ENCODE results near the gene MOV10L1. TPM values are rescaled to one million over a fixed set of nuclear protein-coding genes. Genes with fewer than 3 reads are reported as not detected.

The MOV10L1 gene
- total and polyA plus RNA-seq, 2 donors (not counting 3 experiments of a cell fraction or from before 2014, with no cell fraction given) = 27.6 to 37.6 TPM

- Histone ChIP-seq H3K9me1 (replicated peaks; ENCODE audit: control insufficient read depth, extremely low read depth, insufficient read depth, low read length) (no peaks in the 10 kb centered on the region), H3K4me3 (replicated peaks in 1 of 3; ENCODE audit: insufficient read depth in 1 of 3, low read depth in 1 of 3, low read length in 3 of 3) (no peak overlapping the region), H3K36me3 (ENCODE audit: control insufficient read depth in 2 of 2, extremely low read depth in 1 of 2, insufficient read depth in 2 of 2, low read length in 2 of 2) (peaks cover 23 to 28% of the 10 kb centered on the region in 2 experiments), H3K9ac (replicated peaks; ENCODE audit: extremely low read depth, insufficient read depth, low read length) (no peak overlapping the region), H2AFZ (ENCODE audit: low read depth, low read length) (no peak overlapping the region), H3K4me1 (ENCODE audit: control insufficient read depth, extremely low read depth, insufficient read depth, low read length) (no peaks in the 10 kb centered on the region), H3K9me3 (replicated peaks; ENCODE audit: control insufficient read depth, insufficient read depth, low read length) (no peaks in the 10 kb centered on the region), H3K27me3 (ENCODE audit: control insufficient read depth in 2 of 2, insufficient read depth in 2 of 2, low read length in 2 of 2) (no peaks in the 10 kb centered on the region), H4K20me1 (replicated peaks; ENCODE audit: control insufficient read depth, extremely low read depth, insufficient read depth, low read length) (no peaks in the 10 kb centered on the region), H3K4me2 (ENCODE audit: insufficient read depth, low read length) (no peak overlapping the region), H3K27ac (ENCODE audit: insufficient read depth, low read depth, low read length) (no peak overlapping the region), H3K79me2 (ENCODE audit: control insufficient read depth, insufficient read depth, low read length) (no peaks in the 10 kb centered on the region)
- dilution Hi-C loops (cut with MboI; ENCODE audit: extremely low pct_ligation_motif_present, low sequenced_read_pairs) (no loop called here), intact Hi-C loops (cut with micrococcal nuclease) (no loop called here)
- FAIRE-seq (no peak), DNase-seq (ENCODE audit: low read depth, low spot score) (no peak)
- no TSS peak for BruUV-seq (replicated peaks)
- POLR2A ChIA-PET = no interaction called here
- TF ChIP-seq GATA2 (IDR thresholded peaks at IDR 0.05; ENCODE audit: insufficient read depth, insufficient read length, low read depth, low read length) (no peak), POLR2A (IDR thresholded peaks at IDR 0.05; ENCODE audit: low read depth, low read length) (no peak), EZH2 (IDR thresholded peaks at IDR 0.05; ENCODE audit: borderline replicate concordance, low read depth, low read length, severe bottlenecking) (no peak), MYC (IDR thresholded peaks at IDR 0.05; ENCODE audit: low read depth, low read length) (no peak), POLR2AphosphoS5 (IDR thresholded peaks at IDR 0.05; ENCODE audit: insufficient read depth, low read depth, low read length) (no peak), JUN (IDR thresholded peaks at IDR 0.05; ENCODE audit: borderline replicate concordance, insufficient read depth, insufficient read length, low read depth) (no peak), FOS (IDR thresholded peaks at IDR 0.05; ENCODE audit: borderline replicate concordance, insufficient read depth, low read length) (no peak)
- TF ChIP-seq, protein P1, sequence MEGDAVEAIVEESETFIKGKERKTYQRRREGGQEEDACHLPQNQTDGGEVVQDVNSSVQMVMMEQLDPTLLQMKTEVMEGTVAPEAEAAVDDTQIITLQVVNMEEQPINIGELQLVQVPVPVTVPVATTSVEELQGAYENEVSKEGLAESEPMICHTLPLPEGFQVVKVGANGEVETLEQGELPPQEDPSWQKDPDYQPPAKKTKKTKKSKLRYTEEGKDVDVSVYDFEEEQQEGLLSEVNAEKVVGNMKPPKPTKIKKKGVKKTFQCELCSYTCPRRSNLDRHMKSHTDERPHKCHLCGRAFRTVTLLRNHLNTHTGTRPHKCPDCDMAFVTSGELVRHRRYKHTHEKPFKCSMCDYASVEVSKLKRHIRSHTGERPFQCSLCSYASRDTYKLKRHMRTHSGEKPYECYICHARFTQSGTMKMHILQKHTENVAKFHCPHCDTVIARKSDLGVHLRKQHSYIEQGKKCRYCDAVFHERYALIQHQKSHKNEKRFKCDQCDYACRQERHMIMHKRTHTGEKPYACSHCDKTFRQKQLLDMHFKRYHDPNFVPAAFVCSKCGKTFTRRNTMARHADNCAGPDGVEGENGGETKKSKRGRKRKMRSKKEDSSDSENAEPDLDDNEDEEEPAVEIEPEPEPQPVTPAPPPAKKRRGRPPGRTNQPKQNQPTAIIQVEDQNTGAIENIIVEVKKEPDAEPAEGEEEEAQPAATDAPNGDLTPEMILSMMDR (IDR thresholded peaks at IDR 0.05; ENCODE audit: extremely low read depth in 1 of 2, insufficient read depth in 1 of 2, low read depth in 1 of 2, low read length in 2 of 2) = no peak
- TF ChIP-seq, protein P2, sequence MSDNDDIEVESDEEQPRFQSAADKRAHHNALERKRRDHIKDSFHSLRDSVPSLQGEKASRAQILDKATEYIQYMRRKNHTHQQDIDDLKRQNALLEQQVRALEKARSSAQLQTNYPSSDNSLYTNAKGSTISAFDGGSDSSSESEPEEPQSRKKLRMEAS (IDR thresholded peaks at IDR 0.05; ENCODE audit: insufficient read depth, insufficient read length) = no peak
- CTCF ChIA-PET = interaction anchor here (1.2 to 2.9 kb wide), 2 partner anchors 110 to 114 kb away, joined by 3 to 9 read pairs; no protein-coding TSS in a partner anchor
These were observed 51.7 kb downstream of the MOV10L1 start for GRCh38 chr22:50141462-50141861.

All from endothelial cell of umbilical vein (primary cell).